Lung (tissue), 12 donors: ENCODE measurements around the gene MLYCD. TPM values are rescaled to one million over a fixed set of nuclear protein-coding genes. Genes with fewer than 3 reads are reported as not detected.

Experiments used
- ATAC-seq: fragments of 200-7000 bp; cut with Tn5 transposase; one replicate; pipeline ENCODE4 v1.9.1; 2020; ENCODE audit warnings: moderate number of reproducible peaks; ENCODE audit not compliant: insufficient read depth, low FRiP score
- DNase-seq, 3 donors: peaks; one replicate each; pipeline ENCODE4 v3.0.0-alpha.2; 2013 to 2017
- H3K27ac ChIP-seq, 2 donors: one replicate each; pipeline ENCODE4 v1.5.1; 2013; ENCODE audit warnings: mild to moderate bottlenecking in 2 of 2, moderate library complexity in 2 of 2, control low read depth in 1 of 2, inconsistent platforms in 1 of 2, low read depth in 1 of 2, low read length in 1 of 2
- H3K27me3 ChIP-seq, 3 donors: one replicate each; pipeline ENCODE4 v1.5.1; 2013; ENCODE audit warnings: low read length in 2 of 3; ENCODE audit not compliant: control insufficient read depth in 3 of 3, insufficient read depth in 3 of 3
- H3K36me3 ChIP-seq, 4 donors: one replicate each; pipeline ENCODE4 v1.5.1; 2013; ENCODE audit warnings: low read length in 4 of 4, mild to moderate bottlenecking in 1 of 4, moderate library complexity in 1 of 4; ENCODE audit not compliant: control insufficient read depth in 4 of 4, insufficient read depth in 4 of 4
- H3K4me1 ChIP-seq, 5 donors: one replicate each; pipeline ENCODE4 v1.5.1; 2013; ENCODE audit warnings: low read length in 5 of 5, mild to moderate bottlenecking in 2 of 5, moderate library complexity in 1 of 5; ENCODE audit not compliant: control insufficient read depth in 5 of 5, insufficient read depth in 5 of 5
- H3K4me3 ChIP-seq: one replicate; pipeline ENCODE4 v1.5.1; 2013; ENCODE audit warnings: mild to moderate bottlenecking, control low read depth, moderate library complexity
- H3K9ac ChIP-seq, 2 donors: one replicate each; pipeline ENCODE4 v1.5.1; 2013; ENCODE audit warnings: low read length in 2 of 2, control low read depth in 1 of 2; ENCODE audit not compliant: insufficient read depth in 1 of 2
- H3K9me3 ChIP-seq, 4 donors: one replicate each; pipeline ENCODE4 v1.5.1; 2013; ENCODE audit warnings: low read length in 3 of 4, mild to moderate bottlenecking in 1 of 4, moderate library complexity in 1 of 4; ENCODE audit not compliant: control insufficient read depth in 4 of 4, insufficient read depth in 3 of 4
- CTCF ChIP-seq: IDR thresholded peaks from 2 replicates; pipeline ENCODE4 v1.5.1; 2012; ENCODE audit warnings: mild to moderate bottlenecking; ENCODE audit errors: control extremely low read depth, extremely low read depth
- WGBS, 2 donors: extraction: QIAGEN DNeasy Blood & Tissue Kit; methylation state at CpG; one replicate each; pipeline ENCODE4 v1.1.7; 2013; 5-methylcytosine and 5-hydroxymethylcytosine counted together
- polyA plus RNA-seq, 2 donors: library from polyadenylated mRNA; stranded (reverse); fragments of 200-250 nt; gene quantifications; one replicate each; pipeline ENCODE4 v1.2.1, GENCODE V29; 2013
- total RNA-seq, 2 donors: library from RNA; depleted of rRNA in 1 of 2; stranded (reverse); fragments of >200 nt in 1 of 2; gene quantifications; one replicate each; pipeline ENCODE4 v1.2.1, GENCODE V29; 2014 to 2021
- donor health status: control.
- donor health status: control.
- donor health status: Bipolar disorder and iron deficiency.
- donor health status: healthy.
- donor health status: DM: yes; HTN: yes; CAD: no.

Gene MLYCD
- total and polyA plus RNA-seq, 4 donors: 2.0 to 9.1 (median 4.8) TPM

- no peak for ATAC-seq
- no peak overlapping the region for H3K9ac ChIP-seq
- TF ChIP-seq CTCF: no peak
- DNase-seq: peak in 1 of 3 donors; percentile 16
- H3K4me1 ChIP-seq: peaks cover 0 to 17% (median 5%) of the 10 kb centered on the region in 5 donors
- no peak overlapping the region for H3K4me3 ChIP-seq
- H3K9me3 ChIP-seq: no peaks in the 10 kb centered on the region
- H3K27ac ChIP-seq: no peak overlapping the region
- H3K27me3 ChIP-seq: no peaks in the 10 kb centered on the region
- H3K36me3 ChIP-seq: peaks cover 0 to 20% (median 0%) of the 10 kb centered on the region in 4 donors
- WGBS, 2 donors: 81 to 85% methylated on average over 23 of the region's 23 CpGs
Observed at GRCh38 chr16:83955218-83956130, 56.6 kb downstream of the MLYCD start.

GRCh38 chr16:83956336-83957289, 57.7 kb downstream of the MLYCD start:
- no peak overlapping the region for H3K4me3 ChIP-seq
- H3K27ac ChIP-seq: no peak overlapping the region
- WGBS, 2 donors: 49 to 50% methylated on average over 22 of the region's 22 CpGs

GRCh38 chr16:83957296-83957855, 58.5 kb downstream of the MLYCD start:
- Histone ChIP-seq H3K4me3 (no peak overlapping the region), H3K27ac (no peak overlapping the region), H3K36me3 (peaks cover 0 to 24% (median 0%) of the 10 kb centered on the region in 4 donors), H3K9me3 (no peaks in the 10 kb centered on the region), H3K9ac (no peak overlapping the region), H3K27me3 (no peaks in the 10 kb centered on the region), H3K4me1 (peaks cover 0 to 17% (median 5%) of the 10 kb centered on the region in 5 donors)
- TF ChIP-seq CTCF: no peak
- ATAC-seq: no peak
- WGBS, 2 donors: 91 to 92% methylated on average over 14 of the region's 14 CpGs
- no peak for DNase-seq

More at GRCh38 chr16:83956336-83957289, 57.7 kb downstream of the MLYCD start:
- ATAC-seq: no peak
- DNase-seq: peak; percentile 76 to 82 (median 82)
- H3K9me3 ChIP-seq: no peaks in the 10 kb centered on the region
- no peak overlapping the region for H3K9ac ChIP-seq
- H3K36me3 ChIP-seq: peaks cover 0 to 24% (median 0%) of the 10 kb centered on the region in 4 donors
- H3K4me1 ChIP-seq: peaks cover 0 to 17% (median 5%) of the 10 kb centered on the region in 5 donors
- no peaks in the 10 kb centered on the region for H3K27me3 ChIP-seq
- TF ChIP-seq CTCF: peak; percentile 50
